Common myeloid progenitor, CD34-positive (primary cell): ENCODE data around the gene PNO1.

Source experiments
- CTCF ChIA-PET: fragments of 350-600 bp; sonication (Branson Sonifier 250); formaldehyde crosslinking; loops from one replicate; lab custom pipeline; 2021; ENCODE audit warnings: antibody characterized with exemption; lab: Charles Lee
- POLR2A ChIA-PET: fragments of 350-600 bp; sonication (Branson Sonifier 250); formaldehyde crosslinking; loops from one replicate; lab custom pipeline; 2021; ENCODE audit warnings: antibody characterized with exemption; lab: Charles Lee
- DNase-seq, 3 donors: peaks; one replicate each; pipeline versions ENCODE4 v3.0.0 to v3.0.0-alpha.2; 2013
- H3K27ac ChIP-seq, 2 experiments: 1 replicate in 1 of 2; 2 replicates in 1 of 2; pipeline ENCODE4 v1.7.0; 2013; ENCODE audit warnings: inconsistent platforms in 2 of 2, low read length in 2 of 2, mild to moderate bottlenecking in 2 of 2, low read depth in 1 of 2, moderate library complexity in 1 of 2; ENCODE audit not compliant: severe bottlenecking in 2 of 2, insufficient read depth in 1 of 2, poor library complexity in 1 of 2
- H3K27me3 ChIP-seq, 5 experiments: replicated peaks in 2 of 5; 1 replicate in 3 of 5; 2 replicates in 2 of 5; pipeline versions ENCODE4 v1.6.1 to v1.7.0; 2013; ENCODE audit warnings: low read length in 4 of 5, mild to moderate bottlenecking in 2 of 5, moderate library complexity in 2 of 5, inconsistent platforms in 1 of 5; ENCODE audit not compliant: insufficient read depth in 5 of 5, control insufficient read depth in 4 of 5
- H3K36me3 ChIP-seq, 4 experiments: 1 replicate in 2 of 4; 2 replicates in 2 of 4; pipeline versions ENCODE4 v1.6.1 to v1.7.0; 2013; ENCODE audit warnings: low read length in 3 of 4, control low read depth in 1 of 4, mild to moderate bottlenecking in 1 of 4; ENCODE audit not compliant: control insufficient read depth in 4 of 4, insufficient read depth in 4 of 4
- H3K4me1 ChIP-seq, 4 experiments: 1 replicate in 3 of 4; 2 replicates in 1 of 4; pipeline versions ENCODE4 v1.6.1 to v1.7.1; 2013; ENCODE audit warnings: low read length in 3 of 4, mild to moderate bottlenecking in 3 of 4, control low read depth in 1 of 4, inconsistent platforms in 1 of 4, moderate library complexity in 1 of 4; ENCODE audit not compliant: control insufficient read depth in 4 of 4, insufficient read depth in 4 of 4; ENCODE audit errors: control extremely low read depth in 1 of 4
- H3K4me3 ChIP-seq, 7 experiments: 1 replicate in 4 of 7; 2 replicates in 3 of 7; pipeline versions ENCODE4 v1.5.1 to v1.7.0; 2013; ENCODE audit warnings: mild to moderate bottlenecking in 7 of 7, low read length in 6 of 7, moderate library complexity in 6 of 7, inconsistent platforms in 2 of 7, low read depth in 2 of 7, control low read depth in 1 of 7; ENCODE audit not compliant: insufficient read depth in 4 of 7, control insufficient read depth in 1 of 7; ENCODE audit errors: extremely low read depth in 1 of 7
- H3K9me3 ChIP-seq, 5 experiments: 1 replicate in 4 of 5; 2 replicates in 1 of 5; pipeline versions ENCODE4 v1.6.1 to v1.7.1; 2013; ENCODE audit warnings: low read length in 4 of 5, mild to moderate bottlenecking in 2 of 5, inconsistent platforms in 1 of 5, low read depth in 1 of 5, moderate library complexity in 1 of 5; ENCODE audit not compliant: control insufficient read depth in 4 of 5, insufficient read depth in 2 of 5; ENCODE audit errors: control extremely low read depth in 1 of 5
- WGBS: methylation state at CpG from one replicate; pipeline ENCODE4 v1.1.5; 2013; ENCODE audit not compliant: insufficient coverage; 5-methylcytosine and 5-hydroxymethylcytosine counted together

PNO1 gene

GRCh38 chr2:68200157-68200787 is 42.6 kb downstream of the PNO1 start:
- Histone ChIP-seq H3K4me1 (peaks cover 3 to 12% (median 6%) of the 10 kb centered on the region in 4 experiments), H3K27me3 (no peaks in the 10 kb centered on the region), H3K27ac (no peak overlapping the region), H3K4me3 (no peak overlapping the region), H3K9me3 (no peaks in the 10 kb centered on the region), H3K36me3 (peaks cover 0 to 4% (median 2%) of the 10 kb centered on the region in 4 experiments)
- WGBS = 95% methylated on average over 3 of the region's 4 CpGs
- DNase-seq = no peak
- ChIA-PET POLR2A (no interaction called here), CTCF (interaction anchor here (1.0 to 2.8 kb wide), 4 partner anchors 15 to 157 kb away, joined by 3 to 6 read pairs (median 4); no protein-coding TSS in a partner anchor)

DNA sequence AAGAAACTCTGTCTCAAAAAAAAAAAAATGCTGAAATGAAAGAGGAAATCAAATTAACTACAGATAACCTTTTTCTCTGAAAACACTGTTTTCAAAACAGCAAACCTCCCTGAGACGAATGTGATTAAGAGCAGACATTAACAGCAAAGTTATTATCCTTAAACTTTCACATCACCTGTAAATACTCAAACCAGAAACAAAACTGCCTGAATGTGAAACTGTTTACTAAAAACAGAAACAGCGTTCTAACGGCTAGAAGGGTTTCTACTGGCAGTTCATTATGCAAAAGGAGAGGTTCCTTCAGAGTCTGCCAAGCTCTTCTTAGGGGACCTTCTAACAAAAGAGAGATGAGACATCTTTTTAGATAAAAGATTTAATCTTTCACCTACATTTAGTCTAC is 45.9 kb downstream of the PNO1 start:
- Histone ChIP-seq H3K4me3 (peak overlapping the region in 2 of 7 experiments; percentile 11 to 51), H3K27me3 (no peaks in the 10 kb centered on the region), H3K9me3 (no peaks in the 10 kb centered on the region), H3K4me1 (peaks cover 2 to 10% (median 5%) of the 10 kb centered on the region in 4 experiments), H3K36me3 (peaks cover 2 to 5% (median 4%) of the 10 kb centered on the region in 4 experiments), H3K27ac (peak overlapping the region in 1 of 2 experiments; percentile 68)
- 60% methylated on average over 2 of the region's 3 CpGs for WGBS
- CTCF ChIA-PET = interaction anchor here (0.9 to 1.4 kb wide), 5 partner anchors 11 to 89 kb away, joined by 3 to 4 read pairs (median 3); no protein-coding TSS in a partner anchor
- POLR2A ChIA-PET = no interaction called here
- DNase-seq = no peak

- Histone ChIP-seq H3K4me3 (no peak overlapping the region), H3K27me3 (no peaks in the 10 kb centered on the region), H3K36me3 (peaks cover 4 to 12% (median 8%) of the 10 kb centered on the region in 4 experiments), H3K4me1 (peaks cover 2 to 10% (median 5%) of the 10 kb centered on the region in 4 experiments), H3K27ac (no peak overlapping the region), H3K9me3 (no peaks in the 10 kb centered on the region)
- ChIA-PET POLR2A (interaction anchor here (0.7 kb wide), 1 partner anchor 14 kb away, joined by 3 read pairs; no protein-coding TSS in a partner anchor), CTCF (interaction anchor here (1.0 to 3.6 kb wide), 6 partner anchors 13 to 86 kb away, joined by 3 to 17 read pairs (median 4); no protein-coding TSS in a partner anchor)
- DNase-seq = peak in 1 of 3 donors; percentile 40
These were observed 49.1 kb downstream of the PNO1 start for GRCh38 chr2:68206793-68207192.

- no peaks in the 10 kb centered on the region for H3K9me3 ChIP-seq
- ChIA-PET CTCF (interaction anchor here (1.1 to 1.7 kb wide), 2 partner anchors 8 to 14 kb away, joined by 3 to 4 read pairs; no protein-coding TSS in a partner anchor), POLR2A (no interaction called here)
- no peak for DNase-seq
- H3K27ac ChIP-seq = no peak overlapping the region
- 100% methylated on average over 1 of the region's 5 CpGs for WGBS
- H3K4me1 ChIP-seq = peaks cover 0 to 14% (median 7%) of the 10 kb centered on the region in 4 experiments
- no peak overlapping the region for H3K4me3 ChIP-seq
- H3K36me3 ChIP-seq = peaks cover 4 to 43% (median 17%) of the 10 kb centered on the region in 4 experiments
- H3K27me3 ChIP-seq = no peaks in the 10 kb centered on the region
These were observed 56.7 kb downstream of the PNO1 start for GRCh38 chr2:68214381-68214780.

DNA sequence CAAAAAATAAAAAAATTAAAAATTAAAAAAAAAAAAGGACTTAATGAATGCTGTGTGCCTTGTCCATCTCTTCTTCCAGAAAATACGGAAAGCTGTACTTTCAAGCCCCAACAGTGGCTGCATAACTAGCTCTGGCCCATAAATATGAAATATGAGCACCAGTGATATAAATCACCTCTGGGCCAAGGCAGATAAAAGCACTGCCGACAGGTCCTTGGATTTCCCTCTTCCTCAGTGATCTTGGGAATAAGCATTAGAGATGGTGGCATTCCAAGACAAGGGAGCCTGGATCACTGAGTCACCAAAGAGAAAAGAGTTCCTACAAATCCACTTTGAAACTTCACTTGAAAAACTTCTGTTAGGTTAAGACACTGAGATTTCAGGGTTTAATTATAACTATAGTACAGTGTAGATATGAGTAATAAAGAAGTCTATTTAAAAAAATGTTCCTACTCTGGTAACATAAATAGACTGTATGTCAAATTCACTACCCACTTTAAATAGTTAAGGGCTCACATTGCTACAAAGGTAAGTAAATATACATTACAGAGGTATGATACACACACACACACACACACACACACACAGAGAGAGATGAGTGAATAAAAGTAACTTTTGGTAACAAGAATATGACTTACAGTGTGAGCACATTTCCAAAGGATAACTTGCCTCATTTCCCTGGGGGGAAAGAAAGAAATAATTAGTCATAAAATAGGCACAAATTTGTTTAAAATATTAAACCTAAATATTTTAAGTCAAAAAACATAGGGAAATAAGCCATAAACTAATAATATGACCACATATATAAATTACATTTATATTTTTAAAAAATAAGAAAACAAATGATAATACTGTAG is 59.0 kb downstream of the PNO1 start:
- peaks cover 0 to 8% (median 0%) of the 10 kb centered on the region in 5 experiments for H3K9me3 ChIP-seq
- ChIA-PET POLR2A (no interaction called here), CTCF (interaction anchor here (0.6 to 1.4 kb wide), 5 partner anchors 9 to 74 kb away, joined by 3 to 5 read pairs (median 4); no protein-coding TSS in a partner anchor)
- 86% methylated on average over 2 of the region's 2 CpGs for WGBS
- H3K4me1 ChIP-seq = peaks cover 0 to 17% (median 7%) of the 10 kb centered on the region in 4 experiments
- no peak overlapping the region for H3K4me3 ChIP-seq
- no peaks in the 10 kb centered on the region for H3K27me3 ChIP-seq
- peaks cover 9 to 43% (median 20%) of the 10 kb centered on the region in 4 experiments for H3K36me3 ChIP-seq
- DNase-seq = no peak
- no peak overlapping the region for H3K27ac ChIP-seq

DNA sequence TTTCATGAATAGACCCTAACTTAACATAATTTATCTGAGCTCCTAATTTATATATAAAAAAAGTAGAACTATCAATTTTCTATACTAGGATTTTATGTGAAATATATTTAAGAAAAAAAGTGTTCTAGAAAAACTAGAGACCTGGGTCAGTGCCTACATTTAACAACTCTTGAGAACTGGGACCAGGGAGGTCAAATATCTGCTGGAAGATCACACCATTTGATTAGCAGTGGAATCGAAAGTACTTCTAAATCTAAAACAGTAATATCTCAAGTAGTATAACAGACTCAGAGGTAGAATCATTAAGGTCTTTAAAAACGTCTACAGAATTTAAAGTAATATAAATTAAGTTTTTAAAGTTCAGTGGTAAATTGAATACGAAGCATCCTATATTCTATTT is 60.0 kb downstream of the PNO1 start:
- Histone ChIP-seq H3K4me1 (peaks cover 0 to 17% (median 7%) of the 10 kb centered on the region in 4 experiments), H3K27ac (no peak overlapping the region), H3K36me3 (peaks cover 7 to 38% (median 19%) of the 10 kb centered on the region in 4 experiments), H3K27me3 (no peaks in the 10 kb centered on the region), H3K9me3 (peaks cover 0 to 8% (median 3%) of the 10 kb centered on the region in 5 experiments), H3K4me3 (no peak overlapping the region)
- POLR2A ChIA-PET = no interaction called here
- DNase-seq = no peak
- CTCF ChIA-PET = interaction anchor here (0.6 to 2.2 kb wide), 8 partner anchors 9 to 73 kb away, joined by 3 to 6 read pairs (median 4); no protein-coding TSS in a partner anchor
- no CpG with 5 or more reads among the region's 3 CpGs for WGBS
